ENCODE measurements around the gene NUAK1. TPM values are rescaled to one million over a fixed set of nuclear protein-coding genes. Genes with fewer than 3 reads are reported as not detected.

The NUAK1 gene
- total RNA-seq, 4 donors from 2014 or later, result 0.75 to 14.7 (median 3.5) TPM

GRCh38 chr12:106183735-106184134 lies 45.0 kb upstream of the NUAK1 start:
- intact Hi-C loops (cut with DNase I; ENCODE audit: low total_unique reads), result no loop called here
- WGBS, 2 donors (ENCODE audit: low coverage in 1 of 2), result 90% methylated on average over 4 of the region's 4 CpGs; no CpG with 5 or more reads in 1 of the 2 donors
- Histone ChIP-seq H3K27me3 (no peaks in the 10 kb centered on the region), H3K4me1 (no peaks in the 10 kb centered on the region), H3K36me3 (no peaks in the 10 kb centered on the region), H3K4me3 (no peak overlapping the region), H3K27ac (no peak overlapping the region), H3K9me3 (no peaks in the 10 kb centered on the region)
- TF ChIP-seq POLR2AphosphoS5 (IDR thresholded peaks at IDR 0.05), result no peak
- TF ChIP-seq POLR2A (IDR thresholded peaks at IDR 0.05), result no peak
- TF ChIP-seq EP300 (IDR thresholded peaks at IDR 0.05; ENCODE audit: low read depth), result no peak
- in situ Hi-C loops (cut with MboI; ENCODE audit: low pct_ligation_motif_present in 1 of 4, low pct_unique_long_range_greater_than_20kb in 1 of 4, low sequenced_read_pairs in 3 of 4), result no loop called here
- no peak for DNase-seq

DNA sequence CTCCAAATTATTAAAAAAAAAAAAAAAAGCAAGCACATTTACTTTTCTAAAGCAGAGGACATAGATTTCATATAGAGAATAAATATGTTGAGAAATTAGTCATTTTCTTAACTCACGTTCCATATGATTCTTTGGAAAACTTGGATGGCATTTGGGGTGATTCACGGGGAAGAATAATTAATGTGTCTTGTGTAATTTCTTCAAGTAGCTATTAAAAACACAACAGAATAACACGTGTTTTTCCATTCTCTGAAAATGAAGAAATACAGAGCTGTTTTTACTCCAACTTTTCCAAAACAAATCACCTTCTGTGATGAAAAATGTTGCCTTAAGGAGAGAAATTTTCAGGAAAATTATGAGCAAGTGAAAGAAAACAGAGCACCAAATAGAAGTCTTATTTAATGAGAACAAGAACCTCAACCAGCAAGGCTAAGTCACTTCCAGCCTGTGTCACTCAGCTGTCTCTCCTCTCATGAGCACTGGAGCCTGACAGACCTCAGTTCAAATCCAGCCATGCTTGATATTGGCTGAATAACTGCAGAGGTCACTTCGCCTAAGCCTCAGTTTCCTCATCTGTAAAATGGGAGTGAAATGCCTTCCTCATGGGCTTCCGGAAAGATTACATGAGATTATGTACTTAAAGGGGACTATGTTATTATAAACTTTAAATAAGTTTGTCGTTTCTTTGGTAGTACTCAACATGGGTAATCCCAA lies 42.8 kb upstream of the NUAK1 start:
- no peak overlapping the region for H3K27ac ChIP-seq
- no peak overlapping the region for H3K4me3 ChIP-seq
- DNase-seq, result no peak
- H3K36me3 ChIP-seq, result no peaks in the 10 kb centered on the region
- no peaks in the 10 kb centered on the region for H3K4me1 ChIP-seq
- 79 to 85% methylated on average over 6 of the region's 6 CpGs for WGBS, 2 donors (ENCODE audit: low coverage in 1 of 2)
- intact Hi-C loops (cut with DNase I; ENCODE audit: low total_unique reads) (no loop called here), in situ Hi-C loops (cut with MboI; ENCODE audit: low pct_ligation_motif_present in 1 of 4, low pct_unique_long_range_greater_than_20kb in 1 of 4, low sequenced_read_pairs in 3 of 4) (no loop called here)
- H3K27me3 ChIP-seq, result no peaks in the 10 kb centered on the region
- H3K9me3 ChIP-seq, result no peaks in the 10 kb centered on the region
- TF ChIP-seq POLR2AphosphoS5 (IDR thresholded peaks at IDR 0.05) (no peak), POLR2A (IDR thresholded peaks at IDR 0.05) (no peak), EP300 (IDR thresholded peaks at IDR 0.05; ENCODE audit: low read depth) (no peak)
- TF ChIP-seq, protein P1, sequence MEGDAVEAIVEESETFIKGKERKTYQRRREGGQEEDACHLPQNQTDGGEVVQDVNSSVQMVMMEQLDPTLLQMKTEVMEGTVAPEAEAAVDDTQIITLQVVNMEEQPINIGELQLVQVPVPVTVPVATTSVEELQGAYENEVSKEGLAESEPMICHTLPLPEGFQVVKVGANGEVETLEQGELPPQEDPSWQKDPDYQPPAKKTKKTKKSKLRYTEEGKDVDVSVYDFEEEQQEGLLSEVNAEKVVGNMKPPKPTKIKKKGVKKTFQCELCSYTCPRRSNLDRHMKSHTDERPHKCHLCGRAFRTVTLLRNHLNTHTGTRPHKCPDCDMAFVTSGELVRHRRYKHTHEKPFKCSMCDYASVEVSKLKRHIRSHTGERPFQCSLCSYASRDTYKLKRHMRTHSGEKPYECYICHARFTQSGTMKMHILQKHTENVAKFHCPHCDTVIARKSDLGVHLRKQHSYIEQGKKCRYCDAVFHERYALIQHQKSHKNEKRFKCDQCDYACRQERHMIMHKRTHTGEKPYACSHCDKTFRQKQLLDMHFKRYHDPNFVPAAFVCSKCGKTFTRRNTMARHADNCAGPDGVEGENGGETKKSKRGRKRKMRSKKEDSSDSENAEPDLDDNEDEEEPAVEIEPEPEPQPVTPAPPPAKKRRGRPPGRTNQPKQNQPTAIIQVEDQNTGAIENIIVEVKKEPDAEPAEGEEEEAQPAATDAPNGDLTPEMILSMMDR (IDR thresholded peaks at IDR 0.05), result no peak

DNA sequence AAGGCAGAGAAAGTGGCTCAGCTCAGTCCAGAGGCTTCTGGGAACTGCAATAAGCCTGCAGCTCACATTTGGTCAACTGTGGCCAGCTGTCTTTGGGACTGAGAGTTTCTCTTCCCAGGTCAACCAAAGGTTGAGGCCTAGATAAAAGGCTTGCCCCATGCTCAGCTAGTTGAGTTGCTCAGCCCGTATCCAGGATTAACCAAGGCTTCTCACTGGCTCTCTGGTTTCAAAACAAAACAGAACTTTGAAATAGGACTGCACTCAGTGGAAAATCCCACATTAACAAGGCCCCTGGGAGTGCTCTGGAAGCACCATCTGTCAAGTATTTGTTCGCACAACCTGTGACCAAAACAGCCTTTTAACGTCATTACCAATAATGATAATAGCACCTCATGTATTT lies 40.3 kb upstream of the NUAK1 start:
- WGBS, 2 donors (ENCODE audit: low coverage in 1 of 2), result 68% methylated on average over 3 of the region's 3 CpGs; no CpG with 5 or more reads in 1 of the 2 donors
- Histone ChIP-seq H3K4me1 (no peaks in the 10 kb centered on the region), H3K27me3 (no peaks in the 10 kb centered on the region), H3K9me3 (no peaks in the 10 kb centered on the region), H3K27ac (peak overlapping the region in 2 of 4 donors; percentile 3 to 31), H3K4me3 (no peak overlapping the region), H3K36me3 (no peaks in the 10 kb centered on the region)
- in situ Hi-C loops (cut with MboI; ENCODE audit: low pct_ligation_motif_present in 1 of 4, low pct_unique_long_range_greater_than_20kb in 1 of 4, low sequenced_read_pairs in 3 of 4), result no loop called here
- TF ChIP-seq EP300 (IDR thresholded peaks at IDR 0.05; ENCODE audit: low read depth), result no peak
- no peak for TF ChIP-seq POLR2AphosphoS5 (IDR thresholded peaks at IDR 0.05)
- no peak for TF ChIP-seq POLR2A (IDR thresholded peaks at IDR 0.05)
- TF ChIP-seq, protein P1 (IDR thresholded peaks at IDR 0.05), result no peak
- intact Hi-C loops (cut with DNase I; ENCODE audit: low total_unique reads), result no loop called here
- DNase-seq, result no peak

DNA sequence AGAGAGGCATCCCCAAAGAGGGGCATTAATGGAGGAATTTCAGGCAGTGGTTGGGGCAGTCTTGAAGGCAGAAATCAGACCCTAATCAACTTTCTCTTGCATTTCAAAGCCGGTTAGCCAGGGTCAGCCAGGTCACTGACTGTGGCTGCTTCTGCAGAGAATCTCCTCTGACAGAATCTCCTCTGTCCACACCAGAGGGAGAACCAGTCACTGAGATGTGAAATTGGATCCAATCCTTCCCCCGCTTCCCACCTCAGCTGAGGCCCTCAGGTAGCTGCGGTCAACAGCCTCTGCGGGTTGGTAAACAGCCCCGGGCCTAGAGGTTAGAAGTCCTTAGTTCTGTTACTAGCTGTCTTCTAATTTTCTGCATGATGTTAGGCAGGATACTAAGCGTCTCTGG lies 39.8 kb upstream of the NUAK1 start:
- in situ Hi-C loops (cut with MboI; ENCODE audit: low pct_ligation_motif_present in 1 of 4, low pct_unique_long_range_greater_than_20kb in 1 of 4, low sequenced_read_pairs in 3 of 4) (no loop called here), intact Hi-C loops (cut with DNase I; ENCODE audit: low total_unique reads) (no loop called here)
- TF ChIP-seq, protein P1 (IDR thresholded peaks at IDR 0.05), result no peak
- no peak for TF ChIP-seq EP300 (IDR thresholded peaks at IDR 0.05; ENCODE audit: low read depth)
- TF ChIP-seq POLR2A (IDR thresholded peaks at IDR 0.05), result no peak
- no peak for TF ChIP-seq POLR2AphosphoS5 (IDR thresholded peaks at IDR 0.05)
- no peak overlapping the region for H3K4me3 ChIP-seq
- peak overlapping the region in 2 of 4 donors; percentile 3 to 31 for H3K27ac ChIP-seq
- 83 to 95% methylated on average over 4 to 6 of the region's 6 CpGs for WGBS, 2 donors (ENCODE audit: low coverage in 1 of 2)
- H3K27me3 ChIP-seq, result no peaks in the 10 kb centered on the region
- no peak for DNase-seq
- H3K36me3 ChIP-seq, result no peaks in the 10 kb centered on the region
- H3K9me3 ChIP-seq, result no peaks in the 10 kb centered on the region
- no peaks in the 10 kb centered on the region for H3K4me1 ChIP-seq
